ENCODE results near the gene TSPO2. TPM values are rescaled to one million over a fixed set of nuclear protein-coding genes. Genes with fewer than 3 reads are reported as not detected.

The TSPO2 gene
- total and polyA plus RNA-seq, 2 of the 13 experiments (the other 11 are each of a cell fraction or from before 2014, with no cell fraction given) = 0.55 TPM; not detected in 1

GRCh38 chr6:40999569-40999968, 42.7 kb upstream of the TSPO2 start (continued):
- no peak for TF ChIP-seq ZFP36 (IDR thresholded peaks at IDR 0.05; ENCODE audit: borderline replicate concordance, low read depth, low read length, partially characterized antibody)
- no peak for TF ChIP-seq MAZ (IDR thresholded peaks at IDR 0.05; ENCODE audit: borderline replicate concordance, low read depth, low read length)
- TF ChIP-seq MAZ (CRISPR knock-in tag; IDR thresholded peaks at IDR 0.05; ENCODE audit: low read depth) = no peak
- no peak for TF ChIP-seq ZBTB7A (CRISPR knock-in tag; IDR thresholded peaks at IDR 0.05)
- TF ChIP-seq NFKB2 (CRISPR knock-in tag; IDR thresholded peaks at IDR 0.05; ENCODE audit: borderline replicate concordance) = no peak
- TF ChIP-seq ZFAT (CRISPR knock-in tag; conservative IDR thresholded peaks at IDR 0.05) = no peak
- TF ChIP-seq ZNF790 (CRISPR knock-in tag; IDR thresholded peaks at IDR 0.05; ENCODE audit: borderline replicate concordance) = no peak
- no peak for TF ChIP-seq ZFP36L2 (CRISPR knock-in tag; IDR thresholded peaks at IDR 0.05)
- no peak for TF ChIP-seq RBAK (CRISPR knock-in tag; IDR thresholded peaks at IDR 0.05)
- no peak for TF ChIP-seq ZNF780A (CRISPR knock-in tag; IDR thresholded peaks at IDR 0.05)
- TF ChIP-seq HDAC1 (CRISPR knock-in tag; IDR thresholded peaks at IDR 0.05) = no peak; the same call in 1 of the 2 replicates
- TF ChIP-seq ZBTB1 (CRISPR knock-in tag; IDR thresholded peaks at IDR 0.05; ENCODE audit: borderline replicate concordance) = no peak
- no peak for TF ChIP-seq SYNCRIP (IDR thresholded peaks at IDR 0.05; ENCODE audit: insufficient read depth, low read depth, low read length)
- TF ChIP-seq KDM4B (CRISPR knock-in tag; IDR thresholded peaks at IDR 0.05) = 0 out of 2 replicates have a peak, but pooled peaks have one; percentile 34
- no peak for TF ChIP-seq CCAR2 (optimal IDR thresholded peaks at IDR 0.05; ENCODE audit: low read depth, low read length)
- TF ChIP-seq HNF1B (CRISPR knock-in tag; IDR thresholded peaks at IDR 0.05) = peak; percentile 50; the same call in 1 of the 2 replicates
- no peak for TF ChIP-seq NPAS2 (CRISPR knock-in tag; IDR thresholded peaks at IDR 0.05; ENCODE audit: borderline replicate concordance)
- TF ChIP-seq BRD4 (CRISPR knock-in tag; IDR thresholded peaks at IDR 0.05) = no peak
- no peak for TF ChIP-seq REL (CRISPR knock-in tag; conservative IDR thresholded peaks at IDR 0.05)
- no peak for TF ChIP-seq ZBTB20 (CRISPR knock-in tag; IDR thresholded peaks at IDR 0.05; ENCODE audit: borderline replicate concordance, low read depth)
- no peak for TF ChIP-seq TERF1 (CRISPR knock-in tag; IDR thresholded peaks at IDR 0.05)
- TF ChIP-seq ARNT2 (CRISPR knock-in tag; IDR thresholded peaks at IDR 0.05; ENCODE audit: low read depth) = no peak
- TF ChIP-seq SNAPC5 (CRISPR knock-in tag; IDR thresholded peaks at IDR 0.05; ENCODE audit: borderline replicate concordance) = no peak
- no peak for TF ChIP-seq FOXA1 (IDR thresholded peaks at IDR 0.05)
- no peak for TF ChIP-seq FOXA1 (CRISPR knock-in tag; IDR thresholded peaks at IDR 0.05)
- peak in 1 of 2 experiments; percentile 53; a peak in 1 of 4 replicates for TF ChIP-seq NR2F1 (CRISPR knock-in tag; IDR thresholded peaks at IDR 0.05)
- TF ChIP-seq ZNF335 (CRISPR knock-in tag; IDR thresholded peaks at IDR 0.05) = no peak
- no peak for TF ChIP-seq DMAP1 (CRISPR knock-in tag; IDR thresholded peaks at IDR 0.05)
- TF ChIP-seq ZNF207 (IDR thresholded peaks at IDR 0.05; ENCODE audit: borderline replicate concordance) = no peak
- TF ChIP-seq RFX5 (IDR thresholded peaks at IDR 0.05; ENCODE audit: low read depth, low read length) = no peak

All from HepG2 (cell line).